Measurements from ENCODE around the gene TMSB4X. TPM values are rescaled to one million over a fixed set of nuclear protein-coding genes. Genes with fewer than 3 reads are reported as not detected.

The TMSB4X gene
- total RNA-seq, 1 experiment from 2014 or later: 2,928 TPM

GRCh38 chrX:12949927-12950656 is 24.8 kb upstream of the TMSB4X start:
- H3K4me3 ChIP-seq (ENCODE audit: low read depth in 2 of 2, low read length in 2 of 2): no peak overlapping the region
- ATAC-seq (peak; percentile 76), DNase-seq (ENCODE audit: low read depth, low spot score) (no peak)
- no peaks in the 10 kb centered on the region for H3K36me3 ChIP-seq (ENCODE audit: control insufficient read depth, insufficient read depth, low read length)
- BruUV-seq (replicated peaks): no TSS peak
- TF ChIP-seq, protein P1, sequence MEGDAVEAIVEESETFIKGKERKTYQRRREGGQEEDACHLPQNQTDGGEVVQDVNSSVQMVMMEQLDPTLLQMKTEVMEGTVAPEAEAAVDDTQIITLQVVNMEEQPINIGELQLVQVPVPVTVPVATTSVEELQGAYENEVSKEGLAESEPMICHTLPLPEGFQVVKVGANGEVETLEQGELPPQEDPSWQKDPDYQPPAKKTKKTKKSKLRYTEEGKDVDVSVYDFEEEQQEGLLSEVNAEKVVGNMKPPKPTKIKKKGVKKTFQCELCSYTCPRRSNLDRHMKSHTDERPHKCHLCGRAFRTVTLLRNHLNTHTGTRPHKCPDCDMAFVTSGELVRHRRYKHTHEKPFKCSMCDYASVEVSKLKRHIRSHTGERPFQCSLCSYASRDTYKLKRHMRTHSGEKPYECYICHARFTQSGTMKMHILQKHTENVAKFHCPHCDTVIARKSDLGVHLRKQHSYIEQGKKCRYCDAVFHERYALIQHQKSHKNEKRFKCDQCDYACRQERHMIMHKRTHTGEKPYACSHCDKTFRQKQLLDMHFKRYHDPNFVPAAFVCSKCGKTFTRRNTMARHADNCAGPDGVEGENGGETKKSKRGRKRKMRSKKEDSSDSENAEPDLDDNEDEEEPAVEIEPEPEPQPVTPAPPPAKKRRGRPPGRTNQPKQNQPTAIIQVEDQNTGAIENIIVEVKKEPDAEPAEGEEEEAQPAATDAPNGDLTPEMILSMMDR (IDR thresholded peaks at IDR 0.05): no peak
- TF ChIP-seq, protein P2, sequence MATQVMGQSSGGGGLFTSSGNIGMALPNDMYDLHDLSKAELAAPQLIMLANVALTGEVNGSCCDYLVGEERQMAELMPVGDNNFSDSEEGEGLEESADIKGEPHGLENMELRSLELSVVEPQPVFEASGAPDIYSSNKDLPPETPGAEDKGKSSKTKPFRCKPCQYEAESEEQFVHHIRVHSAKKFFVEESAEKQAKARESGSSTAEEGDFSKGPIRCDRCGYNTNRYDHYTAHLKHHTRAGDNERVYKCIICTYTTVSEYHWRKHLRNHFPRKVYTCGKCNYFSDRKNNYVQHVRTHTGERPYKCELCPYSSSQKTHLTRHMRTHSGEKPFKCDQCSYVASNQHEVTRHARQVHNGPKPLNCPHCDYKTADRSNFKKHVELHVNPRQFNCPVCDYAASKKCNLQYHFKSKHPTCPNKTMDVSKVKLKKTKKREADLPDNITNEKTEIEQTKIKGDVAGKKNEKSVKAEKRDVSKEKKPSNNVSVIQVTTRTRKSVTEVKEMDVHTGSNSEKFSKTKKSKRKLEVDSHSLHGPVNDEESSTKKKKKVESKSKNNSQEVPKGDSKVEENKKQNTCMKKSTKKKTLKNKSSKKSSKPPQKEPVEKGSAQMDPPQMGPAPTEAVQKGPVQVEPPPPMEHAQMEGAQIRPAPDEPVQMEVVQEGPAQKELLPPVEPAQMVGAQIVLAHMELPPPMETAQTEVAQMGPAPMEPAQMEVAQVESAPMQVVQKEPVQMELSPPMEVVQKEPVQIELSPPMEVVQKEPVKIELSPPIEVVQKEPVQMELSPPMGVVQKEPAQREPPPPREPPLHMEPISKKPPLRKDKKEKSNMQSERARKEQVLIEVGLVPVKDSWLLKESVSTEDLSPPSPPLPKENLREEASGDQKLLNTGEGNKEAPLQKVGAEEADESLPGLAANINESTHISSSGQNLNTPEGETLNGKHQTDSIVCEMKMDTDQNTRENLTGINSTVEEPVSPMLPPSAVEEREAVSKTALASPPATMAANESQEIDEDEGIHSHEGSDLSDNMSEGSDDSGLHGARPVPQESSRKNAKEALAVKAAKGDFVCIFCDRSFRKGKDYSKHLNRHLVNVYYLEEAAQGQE (IDR thresholded peaks at IDR 0.05; ENCODE audit: insufficient read depth in 1 of 2, low read depth in 2 of 2, low read length in 1 of 2): no peak
- no peak for TF ChIP-seq TCF7L2 (IDR thresholded peaks at IDR 0.05; ENCODE audit: low read depth, low read length)
- TF ChIP-seq POLR2AphosphoS5 (IDR thresholded peaks at IDR 0.05; ENCODE audit: low read depth, low read length): no peak
- no peak for TF ChIP-seq SIN3A (IDR thresholded peaks at IDR 0.05; ENCODE audit: borderline replicate concordance, insufficient read depth, low read depth, low read length)
- ChIA-PET POLR2A (interaction anchor here (0.8 kb wide), 1 partner anchor 15 kb away, joined by 3 read pairs; no protein-coding TSS in a partner anchor), CTCF (no interaction called here)
- H3K27me3 ChIP-seq (ENCODE audit: control insufficient read depth, insufficient read depth, low read length): no peaks in the 10 kb centered on the region
- in situ Hi-C loops (cut with HindIII; ENCODE audit: low pct_unique_long_range_greater_than_20kb, low sequenced_read_pairs): no loop called here
- H3K4me1 ChIP-seq (ENCODE audit: control insufficient read depth, insufficient read depth, low read length): peaks cover 3% of the 10 kb centered on the region
- H3K9me3 ChIP-seq (ENCODE audit: control insufficient read depth, insufficient read depth, low read depth, low read length): no peaks in the 10 kb centered on the region
- peak overlapping the region; percentile 58 for H3K27ac ChIP-seq (ENCODE audit: low read length)
- intact Hi-C loops (cut with micrococcal nuclease; ENCODE audit: unreplicated experiment): no loop called here

GRCh38 chrX:12950851-12951594 is 23.9 kb upstream of the TMSB4X start:
- TF ChIP-seq, protein P1 (IDR thresholded peaks at IDR 0.05): peak; percentile 53
- no peak for TF ChIP-seq TCF7L2 (IDR thresholded peaks at IDR 0.05; ENCODE audit: low read depth, low read length)
- intact Hi-C loops (cut with micrococcal nuclease; ENCODE audit: unreplicated experiment): no loop called here
- in situ Hi-C loops (cut with HindIII; ENCODE audit: low pct_unique_long_range_greater_than_20kb, low sequenced_read_pairs): no loop called here
- Histone ChIP-seq H3K27me3 (ENCODE audit: control insufficient read depth, insufficient read depth, low read length) (no peaks in the 10 kb centered on the region), H3K27ac (ENCODE audit: low read length) (peak overlapping the region; percentile 58), H3K4me3 (ENCODE audit: low read depth in 2 of 2, low read length in 2 of 2) (no peak overlapping the region), H3K4me1 (ENCODE audit: control insufficient read depth, insufficient read depth, low read length) (peaks cover 3% of the 10 kb centered on the region), H3K9me3 (ENCODE audit: control insufficient read depth, insufficient read depth, low read depth, low read length) (no peaks in the 10 kb centered on the region), H3K36me3 (ENCODE audit: control insufficient read depth, insufficient read depth, low read length) (no peaks in the 10 kb centered on the region)
- no peak for DNase-seq (ENCODE audit: low read depth, low spot score)
- ATAC-seq: peak; percentile 69
- CTCF ChIA-PET: interaction anchor here (0.6 kb wide), 1 partner anchor 27 kb away, joined by 4 read pairs; no protein-coding TSS in a partner anchor
- POLR2A ChIA-PET: no interaction called here
- no TSS peak for BruUV-seq (replicated peaks)

Data from Panc1 (cell line).